HepG2 (cell line): ENCODE data around the gene TMEM255B. TPM values are rescaled to one million over a fixed set of nuclear protein-coding genes. Genes with fewer than 3 reads are reported as not detected.

ENCODE experiments used
- ATAC-seq: fragments of 200-7000 bp; cut with Tn5 transposase; 3 replicates; pipeline ENCODE4 v1.9.1; 2020; ENCODE audit warnings: mild to moderate bottlenecking, moderate library complexity
- BruUV-seq: library from RNA; stranded (reverse); fragments of 400-500 nt; replicated peaks from 2 replicates; lab custom pipeline; 2021; lab: Mats Ljungman, UMichigan
- CTCF ChIA-PET: fragments of 300-600 bp; formaldehyde crosslinking; extraction: SDS; loops from one replicate; lab custom pipeline; 2021; ENCODE audit warnings: low total read pairs, inconsistent platforms, low intra/inter-chr PET ratio; lab: Yijun Ruan, JAX
- POLR2A ChIA-PET: fragments of 350-600 bp; sonication (Branson Sonifier 250); formaldehyde crosslinking; loops from one replicate; lab custom pipeline; 2020; ENCODE audit warnings: antibody characterized with exemption, inconsistent platforms; lab: Yijun Ruan, JAX
- DNase-seq: peaks from one replicate; pipeline ENCODE4 v3.0.0-alpha.2; 2015; ENCODE audit warnings: low spot score
- FAIRE-seq: peaks from 3 replicates; lab custom pipeline; 2011; peaks lifted over from hg19 to GRCh38; lab: Jason Lieb, UNC
- H2AFZ ChIP-seq: one replicate; pipeline ENCODE4 v1.6.1; 2011; ENCODE audit warnings: low read length, inconsistent platforms
- H3K27ac ChIP-seq: fragments of 300-600 bp; 3 replicates; pipeline ENCODE4 v1.8.0; 2011; ENCODE audit warnings: mixed run types, mild to moderate bottlenecking, mixed read lengths, low read length, inconsistent platforms; ENCODE audit not compliant: insufficient read depth; ENCODE audit errors: extremely low read length
- H3K27me3 ChIP-seq, 2 experiments: fragments of 200-600 bp in 1 of 2; 2 replicates in 1 of 2; 3 replicates in 1 of 2; pipeline versions ENCODE4 v1.6.0 to v1.8.0; 2011; ENCODE audit warnings: low read length in 2 of 2, mild to moderate bottlenecking in 2 of 2, moderate library complexity in 2 of 2, inconsistent platforms in 1 of 2; ENCODE audit not compliant: insufficient read depth in 2 of 2, control insufficient read depth in 1 of 2
- H3K36me3 ChIP-seq, 2 experiments: fragments of 200-600 bp in 1 of 2; replicated peaks in 1 of 2; 2 replicates in 1 of 2; 3 replicates in 1 of 2; pipeline versions ENCODE4 v1.5.1 to v1.8.0; 2011; ENCODE audit warnings: low read length in 2 of 2, inconsistent platforms in 1 of 2; ENCODE audit not compliant: insufficient read depth in 2 of 2, control insufficient read depth in 1 of 2
- H3K4me1 ChIP-seq: 2 replicates; pipeline ENCODE4 v1.5.1; 2012; ENCODE audit warnings: low read length, inconsistent platforms; ENCODE audit not compliant: insufficient read depth
- H3K4me2 ChIP-seq: 2 replicates; pipeline ENCODE4 v1.6.0; 2011; ENCODE audit warnings: low read depth, low read length, inconsistent platforms
- H3K4me3 ChIP-seq, 3 experiments: fragments of 200-600 bp in 1 of 3; sonication (generic), shearing (Covaris generic) in 1 of 3; replicated peaks in 1 of 3; 2 replicates each; pipeline ENCODE4 v1.5.1; 2011 to 2016; ENCODE audit warnings: low read length in 3 of 3, inconsistent platforms in 2 of 3, low read depth in 2 of 3, mild to moderate bottlenecking in 2 of 3, control low read depth in 1 of 3, mixed read lengths in 1 of 3; ENCODE audit not compliant: insufficient read depth in 1 of 3
- H3K79me2 ChIP-seq: one replicate; pipeline ENCODE4 v1.6.1; 2011; ENCODE audit warnings: low read length, inconsistent platforms; ENCODE audit not compliant: insufficient read depth
- H3K9ac ChIP-seq: 2 replicates; pipeline ENCODE4 v1.6.0; 2011; ENCODE audit warnings: mild to moderate bottlenecking, low read depth, low read length, inconsistent platforms; ENCODE audit not compliant: insufficient read depth
- H3K9me3 ChIP-seq: 2 replicates; pipeline ENCODE4 v1.5.1; 2012; ENCODE audit warnings: mild to moderate bottlenecking, low read length
- H4K20me1 ChIP-seq: 2 replicates; pipeline ENCODE4 v1.6.0; 2011; ENCODE audit warnings: inconsistent platforms, mild to moderate bottlenecking, low read length, moderate library complexity; ENCODE audit not compliant: insufficient read depth
- CHCHD3 ChIP-seq: sonication (generic); formaldehyde crosslinking; IDR thresholded peaks from 2 replicates; pipeline ENCODE4 v1.8.0; 2022; ENCODE audit warnings: mild to moderate bottlenecking, missing genetic modification reagents, moderate library complexity
- DZIP1 ChIP-seq: sonication (generic); formaldehyde crosslinking; IDR thresholded peaks from 2 replicates; pipeline ENCODE4 v1.5.0; 2020; ENCODE audit warnings: mild to moderate bottlenecking, missing genetic modification reagents
- HOXA5 ChIP-seq: sonication (generic); formaldehyde crosslinking; IDR thresholded peaks from 2 replicates; pipeline ENCODE4 v1.4.0; 2020; ENCODE audit warnings: missing genetic modification reagents
- IRX3 ChIP-seq: sonication (generic); formaldehyde crosslinking; IDR thresholded peaks from 2 replicates; pipeline ENCODE4 v1.8.1; 2023; ENCODE audit warnings: mild to moderate bottlenecking, low read depth, missing genetic modification reagents, borderline replicate concordance
- ISX ChIP-seq: sonication (generic); formaldehyde crosslinking; conservative IDR thresholded peaks from 2 replicates; pipeline ENCODE4 v1.5.0; 2020; ENCODE audit warnings: missing genetic modification reagents
- NBN ChIP-seq: fragments of 450-650 bp; conservative IDR thresholded peaks from 2 replicates; pipeline ENCODE4 v1.6.1; 2017
- NRL ChIP-seq: sonication (generic); formaldehyde crosslinking; IDR thresholded peaks from 2 replicates; pipeline ENCODE4 v1.5.0; 2020; ENCODE audit warnings: missing genetic modification reagents, mild to moderate bottlenecking, moderate library complexity, borderline replicate concordance
- ONECUT2 ChIP-seq: sonication (generic); formaldehyde crosslinking; IDR thresholded peaks from 2 replicates; pipeline ENCODE4 v1.4.0; 2020; ENCODE audit warnings: missing genetic modification reagents
- PPARG ChIP-seq: conservative IDR thresholded peaks from 2 replicates; pipeline ENCODE4 v1.6.1; 2016; ENCODE audit warnings: missing biosample characterization, missing genetic modification reagents
- SNRNP70 ChIP-seq: fragments of 200-400 bp; formaldehyde crosslinking; IDR thresholded peaks from 2 replicates; pipeline ENCODE4 v1.6.1; 2017; ENCODE audit warnings: mild to moderate bottlenecking, low read depth, low read length, moderate library complexity
- ZBTB37 ChIP-seq: sonication (generic); formaldehyde crosslinking; IDR thresholded peaks from 2 replicates; pipeline ENCODE4 v1.4.0; 2020; ENCODE audit warnings: mild to moderate bottlenecking, missing genetic modification reagents
- ZBTB42 ChIP-seq: sonication (generic); formaldehyde crosslinking; IDR thresholded peaks from 2 replicates; pipeline ENCODE4 v1.5.0; 2020; ENCODE audit warnings: mild to moderate bottlenecking, missing genetic modification reagents
- ZFP36L1 ChIP-seq: sonication (generic); formaldehyde crosslinking; IDR thresholded peaks from 2 replicates; pipeline ENCODE4 v1.8.0; 2022; ENCODE audit warnings: mild to moderate bottlenecking, missing genetic modification reagents, moderate library complexity
- ZNF329 ChIP-seq: sonication (generic); formaldehyde crosslinking; IDR thresholded peaks from 2 replicates; pipeline ENCODE4 v1.9.0; 2021; ENCODE audit warnings: low read depth, mild to moderate bottlenecking, missing genetic modification reagents
- ZNF713 ChIP-seq: sonication (generic); formaldehyde crosslinking; IDR thresholded peaks from 2 replicates; pipeline ENCODE4 v1.4.0; 2020; ENCODE audit warnings: mild to moderate bottlenecking, missing genetic modification reagents
- ZNF850 ChIP-seq: sonication (generic); formaldehyde crosslinking; conservative IDR thresholded peaks from 2 replicates; pipeline ENCODE4 v1.9.0; 2021; ENCODE audit warnings: mild to moderate bottlenecking, missing genetic modification reagents
- ZNF883 ChIP-seq: sonication (generic); formaldehyde crosslinking; IDR thresholded peaks from 2 replicates; pipeline ENCODE4 v1.5.1; 2020; ENCODE audit warnings: mild to moderate bottlenecking, missing genetic modification reagents; ENCODE audit errors: not compliant biosample characterization
- WGBS: methylation state at CpG from one replicate; pipeline ENCODE4 v1.1.6; 2017; ENCODE audit warnings: low lambda C conversion rate; 5-methylcytosine and 5-hydroxymethylcytosine counted together
- in situ Hi-C: cut with HindIII; loops from 2 replicates; pipeline ENCODE4 v1.10.0; 2017; ENCODE audit warnings: low pct_unique_long_range_greater_than_20kb; ENCODE audit not compliant: extremely low pct_ligation_motif_present
- intact Hi-C: fragments of 100-400 bp; cut with micrococcal nuclease; formaldehyde crosslinking; loops from one replicate; pipeline ENCODE4 v1.10.0; 2022; ENCODE audit not compliant: unreplicated experiment
- polyA plus RNA-seq, 8 experiments: library from polyadenylated mRNA; depleted of rRNA in 3 of 8; stranded (reverse) in 7 of 8; unstranded in 1 of 8; fragments of >200 nt; fragmentation: Illumina TruSeq in 4 of 8; extraction: Trizol in 4 of 8; gene quantifications; 2 replicates each; pipeline versions ENCODE4 v1.2.1 to v1.2.3, GENCODE V29; 2011 to 2016; ENCODE audit warnings: low read depth in 4 of 8, missing spikeins in 1 of 8, mixed read lengths in 1 of 8; ENCODE audit not compliant: insufficient read depth in 1 of 8
- total RNA-seq, 5 experiments: library from RNA; depleted of rRNA; stranded (reverse); fragments of >200 nt; fragmentation: Illumina TruSeq; extraction: Trizol; gene quantifications; 2 replicates each; pipeline ENCODE4 v1.2.3, GENCODE V29; 2016; ENCODE audit warnings: low read depth in 1 of 5

Gene TMEM255B
- total and polyA plus RNA-seq, 2 of the 13 experiments (the other 11 are each of a cell fraction or from before 2014, with no cell fraction given) = not detected

GRCh38 chr13:113841353-113841650 is 82.3 kb downstream of the TMEM255B start:
- Histone ChIP-seq H3K79me2 (no peaks in the 10 kb centered on the region), H3K27ac (no peak overlapping the region), H3K9me3 (no peaks in the 10 kb centered on the region), H3K27me3 (peaks cover 0 to 1% of the 10 kb centered on the region in 2 experiments; a peak in 3 of 5 replicates), H3K4me1 (peaks cover 40% of the 10 kb centered on the region), H2AFZ (no peak overlapping the region), H4K20me1 (no peaks in the 10 kb centered on the region), H3K4me3 (no peak overlapping the region), H3K36me3 (no peaks in the 10 kb centered on the region), H3K9ac (no peak overlapping the region), H3K4me2 (no peak overlapping the region)
- no peak for TF ChIP-seq ZFP36L1 (CRISPR knock-in tag)
- no peak for TF ChIP-seq IRX3
- TF ChIP-seq ISX (CRISPR knock-in tag) = no peak
- TF ChIP-seq PPARG (CRISPR knock-in tag) = no peak
- no peak for TF ChIP-seq ZNF713
- TF ChIP-seq CHCHD3 (CRISPR knock-in tag) = no peak
- no peak for TF ChIP-seq HOXA5 (CRISPR knock-in tag)
- TF ChIP-seq ZBTB37 (CRISPR knock-in tag) = no peak
- TF ChIP-seq ZBTB42 (CRISPR knock-in tag) = no peak
- TF ChIP-seq ZNF850 (CRISPR knock-in tag) = no peak
- no peak for TF ChIP-seq ZNF883
- TF ChIP-seq ZNF329 = no peak
- no peak for TF ChIP-seq DZIP1
- TF ChIP-seq SNRNP70 = no peak
- no peak for TF ChIP-seq ONECUT2 (CRISPR knock-in tag)
- no peak for TF ChIP-seq NBN
- TF ChIP-seq NRL (CRISPR knock-in tag) = no peak
- WGBS = 87% methylated on average over 15 of the region's 15 CpGs
- FAIRE-seq (no peak), ATAC-seq (no peak), DNase-seq (no peak)
- POLR2A ChIA-PET = no interaction called here
- intact Hi-C loops (no loop called here), in situ Hi-C loops (no loop called here)
- no TSS peak for BruUV-seq
- CTCF ChIA-PET = no interaction called here
